ENCODE results near the gene PALMD.

PALMD gene

DNA sequence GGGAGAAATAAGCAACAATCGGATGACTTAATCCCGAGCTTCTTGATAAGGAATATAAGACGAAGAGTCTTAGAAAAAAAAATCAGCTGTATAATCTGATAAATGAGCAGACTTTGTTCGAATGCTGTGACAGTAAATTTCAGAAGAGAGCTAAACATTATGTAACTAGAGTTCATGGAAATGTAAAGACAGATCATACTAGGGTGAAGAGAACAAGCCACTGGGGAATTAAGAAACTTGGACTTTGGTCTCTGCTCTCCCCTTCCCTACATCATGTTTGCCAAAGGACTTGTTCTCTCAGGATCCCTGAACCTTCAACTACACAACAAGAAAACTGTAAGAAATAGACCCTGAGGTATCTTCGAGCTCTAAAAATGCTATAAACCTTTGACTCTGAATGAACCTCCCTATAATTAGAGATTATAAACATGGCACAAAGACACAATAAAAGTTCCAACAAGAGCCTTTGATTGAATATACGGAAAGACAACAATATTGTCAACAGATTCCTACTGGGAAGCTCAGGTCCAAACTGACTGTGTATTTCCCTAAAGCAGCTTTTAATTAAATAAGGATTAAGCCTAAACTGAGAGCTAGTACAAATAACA is 93.0 kb downstream of the PALMD start:
- H3K4me3 ChIP-seq (ENCODE audit: low read depth, low read length) = no peak overlapping the region

DNA sequence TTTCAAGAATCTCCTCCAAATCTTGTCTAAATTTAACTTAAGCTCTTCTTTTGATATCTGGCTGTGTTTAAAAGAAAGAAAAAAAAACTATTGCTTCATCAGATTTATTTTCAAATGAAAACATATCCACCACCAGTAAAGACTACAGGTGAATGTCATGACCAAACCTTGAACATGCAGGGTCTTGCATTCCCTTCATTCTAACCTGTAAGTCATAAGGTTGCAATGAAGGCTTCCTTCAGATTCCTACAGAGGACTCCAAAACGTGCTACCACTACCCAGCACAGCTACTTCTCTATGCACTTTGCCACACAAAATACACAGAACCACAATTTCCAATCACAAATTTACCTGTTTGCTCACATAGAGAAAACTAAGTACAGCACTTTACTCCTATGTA is 94.2 kb downstream of the PALMD start:
- H3K4me3 ChIP-seq (ENCODE audit: low read depth, low read length) = no peak overlapping the region

All from iPS-11a (cell line).